Measurements from ENCODE around the gene AMPD3.
A peak's percentile ranks its signal among the peaks of the same experiment; 100 is the strongest.

The AMPD3 gene

GRCh38 chr11:10413268-10413667, 41.8 kb upstream of the AMPD3 start:
- FAIRE-seq, result peak; percentile 96
- TF ChIP-seq POU2F2 (IDR thresholded peaks at IDR 0.05; ENCODE audit: low read depth, low read length), result no peak
- TF ChIP-seq SPI1 (IDR thresholded peaks at IDR 0.05; ENCODE audit: low read depth, low read length), result no peak
- no peak for TF ChIP-seq POLR2AphosphoS5 (IDR thresholded peaks at IDR 0.05; ENCODE audit: low read depth, low read length)
- no peak for TF ChIP-seq TAF1 (IDR thresholded peaks at IDR 0.05; ENCODE audit: low read depth, low read length)
- TF ChIP-seq PAX5 (IDR thresholded peaks at IDR 0.05; ENCODE audit: insufficient read depth, low read length, severe bottlenecking), result no peak
- no peak for TF ChIP-seq POLR2A (IDR thresholded peaks at IDR 0.05; ENCODE audit: low read depth, low read length)
- no peak for DNase-seq (ENCODE audit: insufficient read length, low spot score)

- FAIRE-seq (peak; percentile 45), DNase-seq (ENCODE audit: insufficient read length, low spot score) (no peak)
- TF ChIP-seq PAX5 (IDR thresholded peaks at IDR 0.05; ENCODE audit: insufficient read depth, low read length, severe bottlenecking) (no peak), POLR2A (IDR thresholded peaks at IDR 0.05; ENCODE audit: low read depth, low read length) (no peak), POU2F2 (IDR thresholded peaks at IDR 0.05; ENCODE audit: low read depth, low read length) (no peak), TAF1 (IDR thresholded peaks at IDR 0.05; ENCODE audit: low read depth, low read length) (no peak), POLR2AphosphoS5 (IDR thresholded peaks at IDR 0.05; ENCODE audit: low read depth, low read length) (no peak), SPI1 (IDR thresholded peaks at IDR 0.05; ENCODE audit: low read depth, low read length) (no peak)
Observed at GRCh38 chr11:10414181-10414580, 40.9 kb upstream of the AMPD3 start.

GRCh38 chr11:10414659-10415058, 40.4 kb upstream of the AMPD3 start:
- FAIRE-seq (no peak), DNase-seq (ENCODE audit: insufficient read length, low spot score) (no peak)
- TF ChIP-seq POLR2A (IDR thresholded peaks at IDR 0.05; ENCODE audit: low read depth, low read length) (no peak), SPI1 (IDR thresholded peaks at IDR 0.05; ENCODE audit: low read depth, low read length) (peak; percentile 54), POLR2AphosphoS5 (IDR thresholded peaks at IDR 0.05; ENCODE audit: low read depth, low read length) (no peak), POU2F2 (IDR thresholded peaks at IDR 0.05; ENCODE audit: low read depth, low read length) (no peak), PAX5 (IDR thresholded peaks at IDR 0.05; ENCODE audit: insufficient read depth, low read length, severe bottlenecking) (no peak)

GRCh38 chr11:10415817-10416392, 39.2 kb upstream of the AMPD3 start:
- FAIRE-seq (no peak), DNase-seq (ENCODE audit: insufficient read length, low spot score) (no peak)
- TF ChIP-seq POU2F2 (IDR thresholded peaks at IDR 0.05; ENCODE audit: low read depth, low read length) (no peak), PAX5 (IDR thresholded peaks at IDR 0.05; ENCODE audit: insufficient read depth, low read length, severe bottlenecking) (no peak)

- DNase-seq (ENCODE audit: insufficient read length, low spot score) (no peak), FAIRE-seq (no peak)
- TF ChIP-seq POLR2A (IDR thresholded peaks at IDR 0.05; ENCODE audit: low read depth, low read length), result no peak
- no peak for TF ChIP-seq PAX5 (IDR thresholded peaks at IDR 0.05; ENCODE audit: insufficient read depth, low read length, severe bottlenecking)
- TF ChIP-seq POU2F2 (IDR thresholded peaks at IDR 0.05; ENCODE audit: low read depth, low read length), result no peak
- no peak for TF ChIP-seq SPI1 (IDR thresholded peaks at IDR 0.05; ENCODE audit: low read depth, low read length)
- no peak for TF ChIP-seq POLR2AphosphoS5 (IDR thresholded peaks at IDR 0.05; ENCODE audit: low read depth, low read length)
- no peak for TF ChIP-seq TAF1 (IDR thresholded peaks at IDR 0.05; ENCODE audit: low read depth, low read length)
Observed at GRCh38 chr11:10418259-10418949, 36.7 kb upstream of the AMPD3 start.

GRCh38 chr11:10418950-10419310, 36.1 kb upstream of the AMPD3 start:
- TF ChIP-seq POU2F2 (IDR thresholded peaks at IDR 0.05; ENCODE audit: low read depth, low read length), result no peak
- no peak for TF ChIP-seq SPI1 (IDR thresholded peaks at IDR 0.05; ENCODE audit: low read depth, low read length)
- no peak for TF ChIP-seq TAF1 (IDR thresholded peaks at IDR 0.05; ENCODE audit: low read depth, low read length)
- no peak for TF ChIP-seq POLR2AphosphoS5 (IDR thresholded peaks at IDR 0.05; ENCODE audit: low read depth, low read length)
- no peak for TF ChIP-seq PAX5 (IDR thresholded peaks at IDR 0.05; ENCODE audit: insufficient read depth, low read length, severe bottlenecking)
- TF ChIP-seq POLR2A (IDR thresholded peaks at IDR 0.05; ENCODE audit: low read depth, low read length), result no peak
- DNase-seq (ENCODE audit: insufficient read length, low spot score), result no peak
- FAIRE-seq, result no peak

- FAIRE-seq (no peak), DNase-seq (ENCODE audit: insufficient read length, low spot score) (no peak)
Observed at GRCh38 chr11:10426475-10426874, 28.6 kb upstream of the AMPD3 start.

GRCh38 chr11:10428453-10428852, 26.6 kb upstream of the AMPD3 start:
- no peak for TF ChIP-seq POLR2AphosphoS5 (IDR thresholded peaks at IDR 0.05; ENCODE audit: low read depth, low read length)
- TF ChIP-seq TAF1 (IDR thresholded peaks at IDR 0.05; ENCODE audit: low read depth, low read length), result no peak
- no peak for TF ChIP-seq PAX5 (IDR thresholded peaks at IDR 0.05; ENCODE audit: insufficient read depth, low read length, severe bottlenecking)
- no peak for TF ChIP-seq SPI1 (IDR thresholded peaks at IDR 0.05; ENCODE audit: low read depth, low read length)
- no peak for TF ChIP-seq POU2F2 (IDR thresholded peaks at IDR 0.05; ENCODE audit: low read depth, low read length)
- TF ChIP-seq POLR2A (IDR thresholded peaks at IDR 0.05; ENCODE audit: low read depth, low read length), result no peak
- DNase-seq (ENCODE audit: insufficient read length, low spot score) (no peak), FAIRE-seq (no peak)

More at GRCh38 chr11:10426475-10426874, 28.6 kb upstream of the AMPD3 start:
- TF ChIP-seq SPI1 (IDR thresholded peaks at IDR 0.05; ENCODE audit: low read depth, low read length) (no peak), POLR2A (IDR thresholded peaks at IDR 0.05; ENCODE audit: low read depth, low read length) (no peak), PAX5 (IDR thresholded peaks at IDR 0.05; ENCODE audit: insufficient read depth, low read length, severe bottlenecking) (no peak), TAF1 (IDR thresholded peaks at IDR 0.05; ENCODE audit: low read depth, low read length) (no peak), POLR2AphosphoS5 (IDR thresholded peaks at IDR 0.05; ENCODE audit: low read depth, low read length) (no peak)

- TF ChIP-seq POLR2AphosphoS5 (IDR thresholded peaks at IDR 0.05; ENCODE audit: low read depth, low read length) (no peak), PAX5 (IDR thresholded peaks at IDR 0.05; ENCODE audit: insufficient read depth, low read length, severe bottlenecking) (no peak), SPI1 (IDR thresholded peaks at IDR 0.05; ENCODE audit: low read depth, low read length) (no peak), POLR2A (IDR thresholded peaks at IDR 0.05; ENCODE audit: low read depth, low read length) (no peak), TAF1 (IDR thresholded peaks at IDR 0.05; ENCODE audit: low read depth, low read length) (no peak), POU2F2 (IDR thresholded peaks at IDR 0.05; ENCODE audit: low read depth, low read length) (no peak)
- no peak for FAIRE-seq
- DNase-seq (ENCODE audit: insufficient read length, low spot score), result no peak
Observed at GRCh38 chr11:10429526-10429925, 25.5 kb upstream of the AMPD3 start.

GRCh38 chr11:10432493-10432892, 22.6 kb upstream of the AMPD3 start:
- no peak for FAIRE-seq
- no peak for DNase-seq (ENCODE audit: insufficient read length, low spot score)
- TF ChIP-seq POLR2AphosphoS5 (IDR thresholded peaks at IDR 0.05; ENCODE audit: low read depth, low read length) (no peak), POLR2A (IDR thresholded peaks at IDR 0.05; ENCODE audit: low read depth, low read length) (no peak), SPI1 (IDR thresholded peaks at IDR 0.05; ENCODE audit: low read depth, low read length) (no peak), PAX5 (IDR thresholded peaks at IDR 0.05; ENCODE audit: insufficient read depth, low read length, severe bottlenecking) (no peak), POU2F2 (IDR thresholded peaks at IDR 0.05; ENCODE audit: low read depth, low read length) (no peak), TAF1 (IDR thresholded peaks at IDR 0.05; ENCODE audit: low read depth, low read length) (no peak)
